Subcutaneous adipose tissue (tissue), 4 donors: ENCODE measurements around the gene WDR20. TPM values are rescaled to one million over a fixed set of nuclear protein-coding genes. Genes with fewer than 3 reads are reported as not detected.

Source experiments
- CTCF ChIP-seq: fragments of 450-650 bp; IDR thresholded peaks from one replicate; pipeline ENCODE4 v1.5.1; 2016; ENCODE audit warnings: low read depth, mild to moderate bottlenecking, control low read depth, antibody characterized with exemption, moderate library complexity
- total RNA-seq, 4 donors: library from RNA; depleted of rRNA; stranded (reverse); fragments of >200 nt; gene quantifications; one replicate each; pipeline ENCODE4 v1.1.0, GENCODE V29; 2016

Gene WDR20
- total RNA-seq, 4 donors from 2014 or later = 21.2 to 29.3 (median 26.5) TPM

GRCh38 chr14:102146423-102146822 is 6.7 kb downstream of the WDR20 start:
- TF ChIP-seq CTCF = no peak

GRCh38 chr14:102150083-102150482 is 10.4 kb downstream of the WDR20 start:
- TF ChIP-seq CTCF = no peak

GRCh38 chr14:102150744-102151143 is 11.0 kb downstream of the WDR20 start:
- no peak for TF ChIP-seq CTCF

GRCh38 chr14:102154121-102154520 is 14.4 kb downstream of the WDR20 start:
- no peak for TF ChIP-seq CTCF

- TF ChIP-seq CTCF = no peak
These were observed 15.3 kb downstream of the WDR20 start for GRCh38 chr14:102154821-102155549.

- no peak for TF ChIP-seq CTCF
These were observed 17.6 kb downstream of the WDR20 start for GRCh38 chr14:102157346-102157745.

- TF ChIP-seq CTCF = no peak
These were observed 19.1 kb downstream of the WDR20 start for GRCh38 chr14:102158797-102159196.
